ENCODE data around the gene ITFG2. TPM values are rescaled to one million over a fixed set of nuclear protein-coding genes. Genes with fewer than 3 reads are reported as not detected.

The ITFG2 gene
- total and polyA plus RNA-seq, 2 of the 13 experiments (the other 11 are each of a cell fraction or from before 2014, with no cell fraction given), result 14.8 to 15.5 TPM

DNA sequence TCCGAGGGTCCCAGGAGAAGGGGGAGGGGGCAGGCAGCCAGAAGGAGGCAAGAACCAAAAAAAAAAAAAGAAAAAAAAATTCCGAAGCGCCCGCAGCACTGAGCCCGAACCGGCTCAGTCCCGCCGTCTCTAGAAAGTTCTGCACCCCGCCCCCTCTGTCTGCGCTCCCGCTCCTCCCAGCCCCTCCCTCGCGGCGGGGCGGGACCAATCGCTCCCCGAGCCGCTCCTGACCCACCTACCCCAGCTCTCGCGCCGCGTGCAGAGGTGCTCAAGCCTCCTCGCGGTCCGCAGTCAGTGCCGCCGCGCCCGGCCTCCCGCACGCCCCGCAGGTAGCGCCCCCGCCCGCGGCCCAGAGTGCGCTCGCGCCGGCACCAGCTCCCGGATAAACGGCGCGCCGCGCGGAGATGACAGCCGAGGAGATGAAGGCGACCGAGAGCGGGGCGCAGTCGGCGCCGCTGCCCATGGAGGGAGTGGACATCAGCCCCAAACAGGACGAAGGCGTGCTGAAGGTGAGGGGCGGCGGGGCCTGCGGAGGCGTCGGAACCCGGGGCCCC is 17.7 kb upstream of the ITFG2 start, which contains the start of gene FKBP4:
TSS of gene FKBP4 (plus strand) at position 235 of the 554 bp plus-strand sequence. CDS start at position 405, 170 bp downstream.
- in situ Hi-C loops (cut with HindIII; ENCODE audit: extremely low pct_ligation_motif_present, low pct_unique_long_range_greater_than_20kb), result no loop called here
- Histone ChIP-seq H3K27ac (ENCODE audit: extremely low read length, insufficient read depth, low read length) (peak within 1 kb of the TSS; percentile 43), H4K20me1 (ENCODE audit: insufficient read depth, low read length) (0 out of 2 replicates have a peak, but pooled peaks cover 4% of the 10 kb centered on the region), H3K36me3 (replicated peaks in 1 of 2; ENCODE audit: control insufficient read depth in 1 of 2, insufficient read depth in 2 of 2, low read length in 2 of 2) (peaks cover 18 to 32% of the 10 kb centered on the region in 2 experiments), H3K9me3 (ENCODE audit: low read length) (no peaks in the 10 kb centered on the region), H2AFZ (ENCODE audit: low read length) (no peak within 1 kb of the TSS), H3K9ac (ENCODE audit: insufficient read depth, low read depth, low read length) (peak within 1 kb of the TSS; percentile 80), H3K79me2 (ENCODE audit: insufficient read depth, low read length) (peaks cover 16% of the 10 kb centered on the region), H3K4me3 (replicated peaks in 1 of 3; ENCODE audit: insufficient read depth in 1 of 3, low read depth in 2 of 3, low read length in 3 of 3) (peak within 1 kb of the TSS; percentile 61 to 81 (median 76)), H3K4me2 (ENCODE audit: low read depth, low read length) (peak within 1 kb of the TSS; percentile 92), H3K27me3 (ENCODE audit: control insufficient read depth in 1 of 2, insufficient read depth in 2 of 2, low read length in 2 of 2) (no peaks in the 10 kb centered on the region), H3K4me1 (ENCODE audit: insufficient read depth, low read length) (peaks cover 43% of the 10 kb centered on the region)
- WGBS (ENCODE audit: low lambda C conversion rate), result 3% methylated on average over 28 of the region's 63 CpGs
- ChIA-PET CTCF (ENCODE audit: low intra/inter-chr PET ratio, low total read pairs) (interaction anchor here (0.6 kb wide), 1 partner anchor 54 kb away, joined by 3 read pairs; no protein-coding TSS in a partner anchor), POLR2A (no interaction called here)
- intact Hi-C loops (cut with micrococcal nuclease; ENCODE audit: unreplicated experiment), result no loop called here
- DNase-seq (ENCODE audit: low spot score) (peak; percentile 55), FAIRE-seq (no peak), ATAC-seq (peak; percentile 78)
- BruUV-seq (replicated peaks), result no TSS peak
- TF ChIP-seq ZNF766 (CRISPR knock-in tag; IDR thresholded peaks at IDR 0.05; ENCODE audit: borderline replicate concordance) (no peak; the same call in 1 of the 2 replicates), MED1 (CRISPR knock-in tag; IDR thresholded peaks at IDR 0.05) (peak; percentile 59), MXD1 (CRISPR knock-in tag; IDR thresholded peaks at IDR 0.05) (peak; percentile 68; the same call in 1 of the 2 replicates), NFYC (CRISPR knock-in tag; IDR thresholded peaks at IDR 0.05) (peak; percentile 56), TEAD2 (CRISPR knock-in tag; IDR thresholded peaks at IDR 0.05) (peak; percentile 80; the same call in 1 of the 2 replicates), ZNF451 (CRISPR knock-in tag; IDR thresholded peaks at IDR 0.05) (peak; percentile 61; the same call in 1 of the 2 replicates), ZSCAN22 (CRISPR knock-in tag; IDR thresholded peaks at IDR 0.05) (no peak), ZNF678 (CRISPR knock-in tag; IDR thresholded peaks at IDR 0.05) (peak; percentile 93; the same call in 1 of the 2 replicates), SPEN (CRISPR knock-in tag; IDR thresholded peaks at IDR 0.05; ENCODE audit: low read depth) (peak; percentile 69; the same call in 1 of the 2 replicates), ZNF205 (CRISPR knock-in tag; IDR thresholded peaks at IDR 0.05) (no peak), ZNF230 (CRISPR knock-in tag; IDR thresholded peaks at IDR 0.05) (0 out of 2 replicates have a peak, but pooled peaks have one; percentile 33), ZNF788 (CRISPR knock-in tag; IDR thresholded peaks at IDR 0.05; ENCODE audit: borderline replicate concordance) (peak; percentile 53; the same call in 1 of the 2 replicates), FOXC1 (CRISPR knock-in tag; IDR thresholded peaks at IDR 0.05; ENCODE audit: borderline replicate concordance) (peak; percentile 91; the same call in 1 of the 2 replicates), ZSCAN21 (CRISPR knock-in tag; IDR thresholded peaks at IDR 0.05; ENCODE audit: borderline replicate concordance) (peak; percentile 89; the same call in 1 of the 2 replicates), JUND (CRISPR knock-in tag; IDR thresholded peaks at IDR 0.05) (0 out of 2 replicates have a peak, but pooled peaks have one; percentile 26), AGO1 (IDR thresholded peaks at IDR 0.05; ENCODE audit: low read depth, low read length, poor library complexity, severe bottlenecking) (peak; percentile 50)
- TF ChIP-seq, protein P1, sequence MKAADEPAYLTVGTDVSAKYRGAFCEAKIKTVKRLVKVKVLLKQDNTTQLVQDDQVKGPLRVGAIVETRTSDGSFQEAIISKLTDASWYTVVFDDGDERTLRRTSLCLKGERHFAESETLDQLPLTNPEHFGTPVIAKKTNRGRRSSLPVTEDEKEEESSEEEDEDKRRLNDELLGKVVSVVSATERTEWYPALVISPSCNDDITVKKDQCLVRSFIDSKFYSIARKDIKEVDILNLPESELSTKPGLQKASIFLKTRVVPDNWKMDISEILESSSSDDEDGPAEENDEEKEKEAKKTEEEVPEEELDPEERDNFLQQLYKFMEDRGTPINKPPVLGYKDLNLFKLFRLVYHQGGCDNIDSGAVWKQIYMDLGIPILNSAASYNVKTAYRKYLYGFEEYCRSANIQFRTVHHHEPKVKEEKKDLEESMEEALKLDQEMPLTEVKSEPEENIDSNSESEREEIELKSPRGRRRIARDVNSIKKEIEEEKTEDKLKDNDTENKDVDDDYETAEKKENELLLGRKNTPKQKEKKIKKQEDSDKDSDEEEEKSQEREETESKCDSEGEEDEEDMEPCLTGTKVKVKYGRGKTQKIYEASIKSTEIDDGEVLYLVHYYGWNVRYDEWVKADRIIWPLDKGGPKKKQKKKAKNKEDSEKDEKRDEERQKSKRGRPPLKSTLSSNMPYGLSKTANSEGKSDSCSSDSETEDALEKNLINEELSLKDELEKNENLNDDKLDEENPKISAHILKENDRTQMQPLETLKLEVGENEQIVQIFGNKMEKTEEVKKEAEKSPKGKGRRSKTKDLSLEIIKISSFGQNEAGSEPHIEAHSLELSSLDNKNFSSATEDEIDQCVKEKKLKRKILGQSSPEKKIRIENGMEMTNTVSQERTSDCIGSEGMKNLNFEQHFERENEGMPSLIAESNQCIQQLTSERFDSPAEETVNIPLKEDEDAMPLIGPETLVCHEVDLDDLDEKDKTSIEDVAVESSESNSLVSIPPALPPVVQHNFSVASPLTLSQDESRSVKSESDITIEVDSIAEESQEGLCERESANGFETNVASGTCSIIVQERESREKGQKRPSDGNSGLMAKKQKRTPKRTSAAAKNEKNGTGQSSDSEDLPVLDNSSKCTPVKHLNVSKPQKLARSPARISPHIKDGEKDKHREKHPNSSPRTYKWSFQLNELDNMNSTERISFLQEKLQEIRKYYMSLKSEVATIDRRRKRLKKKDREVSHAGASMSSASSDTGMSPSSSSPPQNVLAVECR (CRISPR knock-in tag; IDR thresholded peaks at IDR 0.05; ENCODE audit: borderline replicate concordance), result peak; percentile 67; the same call in 1 of the 2 replicates
- TF ChIP-seq, protein P2, sequence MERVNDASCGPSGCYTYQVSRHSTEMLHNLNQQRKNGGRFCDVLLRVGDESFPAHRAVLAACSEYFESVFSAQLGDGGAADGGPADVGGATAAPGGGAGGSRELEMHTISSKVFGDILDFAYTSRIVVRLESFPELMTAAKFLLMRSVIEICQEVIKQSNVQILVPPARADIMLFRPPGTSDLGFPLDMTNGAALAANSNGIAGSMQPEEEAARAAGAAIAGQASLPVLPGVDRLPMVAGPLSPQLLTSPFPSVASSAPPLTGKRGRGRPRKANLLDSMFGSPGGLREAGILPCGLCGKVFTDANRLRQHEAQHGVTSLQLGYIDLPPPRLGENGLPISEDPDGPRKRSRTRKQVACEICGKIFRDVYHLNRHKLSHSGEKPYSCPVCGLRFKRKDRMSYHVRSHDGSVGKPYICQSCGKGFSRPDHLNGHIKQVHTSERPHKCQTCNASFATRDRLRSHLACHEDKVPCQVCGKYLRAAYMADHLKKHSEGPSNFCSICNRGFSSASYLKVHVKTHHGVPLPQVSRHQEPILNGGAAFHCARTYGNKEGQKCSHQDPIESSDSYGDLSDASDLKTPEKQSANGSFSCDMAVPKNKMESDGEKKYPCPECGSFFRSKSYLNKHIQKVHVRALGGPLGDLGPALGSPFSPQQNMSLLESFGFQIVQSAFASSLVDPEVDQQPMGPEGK (CRISPR knock-in tag; IDR thresholded peaks at IDR 0.05), result peak; percentile 63
